Neuronal stem cell (in vitro differentiated cells): ENCODE measurements around the gene CETP.

Experiments used
- DNase-seq: peaks from one replicate; pipeline ENCODE4 v3.0.0-alpha.2; 2013; ENCODE audit warnings: low spot score
- H2AFZ ChIP-seq: one replicate; pipeline ENCODE4 v1.6.1; 2013; ENCODE audit warnings: mild to moderate bottlenecking, low read length, inconsistent platforms
- H2AK5ac ChIP-seq: 2 replicates; pipeline ENCODE4 v1.6.1; 2013; ENCODE audit warnings: low read depth, mild to moderate bottlenecking, inconsistent platforms, low read length, moderate library complexity, mixed read lengths
- H2BK120ac ChIP-seq: 2 replicates; pipeline ENCODE4 v1.6.1; 2013; ENCODE audit warnings: low read depth, mild to moderate bottlenecking, inconsistent platforms, low read length, moderate library complexity, mixed read lengths
- H2BK12ac ChIP-seq: one replicate; pipeline ENCODE4 v1.6.1; 2013; ENCODE audit warnings: low read length, inconsistent platforms
- H2BK15ac ChIP-seq: 2 replicates; pipeline ENCODE4 v1.6.1; 2013; ENCODE audit warnings: mild to moderate bottlenecking, low read length, inconsistent platforms, mixed read lengths
- H2BK5ac ChIP-seq: one replicate; pipeline ENCODE4 v1.6.1; 2013; ENCODE audit warnings: inconsistent platforms, mild to moderate bottlenecking, low read length, moderate library complexity
- H3K14ac ChIP-seq: one replicate; pipeline ENCODE4 v1.6.1; 2013; ENCODE audit warnings: low read length, inconsistent platforms
- H3K18ac ChIP-seq: 2 replicates; pipeline ENCODE4 v1.6.1; 2013; ENCODE audit warnings: low read length, inconsistent platforms
- H3K23ac ChIP-seq: 2 replicates; pipeline ENCODE4 v1.6.1; 2013; ENCODE audit warnings: low read depth, mild to moderate bottlenecking, mixed read lengths, low read length, inconsistent platforms; ENCODE audit not compliant: poor library complexity
- H3K27ac ChIP-seq: replicated peaks from 3 replicates; pipeline ENCODE4 v1.5.1; 2013; ENCODE audit warnings: low read length, inconsistent platforms
- H3K27me3 ChIP-seq, 3 experiments: 2 replicates each; pipeline ENCODE4 v1.6.1; 2013; ENCODE audit warnings: low read length in 3 of 3, mild to moderate bottlenecking in 2 of 3, inconsistent platforms in 1 of 3, low read depth in 1 of 3, mixed read lengths in 1 of 3, moderate library complexity in 1 of 3; ENCODE audit not compliant: control insufficient read depth in 3 of 3, insufficient read depth in 3 of 3
- H3K36me3 ChIP-seq, 2 donors: replicated peaks in 1 of 2; 2 replicates each; pipeline ENCODE4 v1.6.1; 2013; ENCODE audit warnings: low read length in 2 of 2; ENCODE audit not compliant: control insufficient read depth in 2 of 2, insufficient read depth in 2 of 2
- H3K4ac ChIP-seq: 2 replicates; pipeline ENCODE4 v1.6.1; 2013; ENCODE audit warnings: inconsistent platforms, mild to moderate bottlenecking, low read length, moderate library complexity
- H3K4me1 ChIP-seq, 2 donors: 1 replicate in 1 of 2; 2 replicates in 1 of 2; pipeline ENCODE4 v1.6.1; 2013; ENCODE audit warnings: low read length in 2 of 2, low read depth in 1 of 2; ENCODE audit not compliant: control insufficient read depth in 2 of 2, insufficient read depth in 1 of 2
- H3K4me2 ChIP-seq: one replicate; pipeline ENCODE4 v1.6.1; 2013; ENCODE audit warnings: mild to moderate bottlenecking, low read length, inconsistent platforms; ENCODE audit not compliant: insufficient read depth, poor library complexity, severe bottlenecking
- H3K4me3 ChIP-seq, 2 donors: 2 replicates each; pipeline ENCODE4 v1.5.1; 2013; ENCODE audit warnings: low read length in 2 of 2, mild to moderate bottlenecking in 2 of 2, inconsistent platforms in 1 of 2, moderate library complexity in 1 of 2
- H3K79me1 ChIP-seq: one replicate; pipeline ENCODE4 v1.6.1; 2013; ENCODE audit warnings: low read depth, mild to moderate bottlenecking, inconsistent platforms, low read length, moderate library complexity
- H3K9ac ChIP-seq: one replicate; pipeline ENCODE4 v1.6.1; 2013; ENCODE audit warnings: mild to moderate bottlenecking, low read depth, low read length, inconsistent platforms; ENCODE audit not compliant: poor library complexity
- H3K9me3 ChIP-seq, 2 donors: replicated peaks in 1 of 2; 2 replicates each; pipeline versions ENCODE3 to v1.6.1; 2013; ENCODE audit warnings: low read length in 2 of 2, mild to moderate bottlenecking in 2 of 2, inconsistent platforms in 1 of 2, low read depth in 1 of 2, mixed read lengths in 1 of 2, moderate library complexity in 1 of 2; ENCODE audit not compliant: control insufficient read depth in 2 of 2, insufficient read depth in 1 of 2
- H4K8ac ChIP-seq: one replicate; pipeline ENCODE4 v1.6.1; 2013; ENCODE audit warnings: low read depth, mild to moderate bottlenecking, inconsistent platforms, low read length, moderate library complexity
- H4K91ac ChIP-seq: one replicate; pipeline ENCODE4 v1.6.1; 2013; ENCODE audit warnings: low read length, low read depth, mild to moderate bottlenecking, inconsistent platforms; ENCODE audit not compliant: poor library complexity
- WGBS, 2 donors: extraction: QIAGEN DNeasy Blood & Tissue Kit; methylation state at CpG; one replicate each; pipeline ENCODE4 v1.1.7; 2013; ENCODE audit warnings: missing lambda C conversion rate in 2 of 2, mixed read lengths in 1 of 2; ENCODE audit not compliant: insufficient read length in 2 of 2, insufficient replicate concordance in 1 of 2; ENCODE audit errors: extremely low coverage in 2 of 2; 5-methylcytosine and 5-hydroxymethylcytosine counted together

The CETP gene

GRCh38 chr16:57016301-57016700 lies 54.6 kb downstream of the CETP start:
- Histone ChIP-seq H3K23ac (no peak overlapping the region), H2AK5ac (no peak overlapping the region), H3K27me3 (peaks cover 0 to 3% (median 0%) of the 10 kb centered on the region in 3 experiments), H2BK15ac (no peak overlapping the region), H2BK12ac (no peak overlapping the region), H3K27ac (no peak overlapping the region), H3K4me2 (no peak overlapping the region), H4K91ac (no peak overlapping the region), H3K9me3 (no peaks in the 10 kb centered on the region), H3K18ac (no peak overlapping the region), H2BK120ac (no peak overlapping the region), H2AFZ (no peak overlapping the region), H4K8ac (no peak overlapping the region), H3K9ac (no peak overlapping the region), H3K4ac (no peak overlapping the region), H2BK5ac (no peak overlapping the region), H3K4me3 (no peak overlapping the region), H3K36me3 (no peaks in the 10 kb centered on the region), H3K4me1 (no peaks in the 10 kb centered on the region), H3K14ac (no peak overlapping the region), H3K79me1 (no peaks in the 10 kb centered on the region)
- no peak for DNase-seq
- WGBS, 2 donors: no CpG with 5 or more reads among the region's 6 CpGs

GRCh38 chr16:57016831-57017230 lies 55.1 kb downstream of the CETP start:
- no CpG with 5 or more reads among the region's 6 CpGs for WGBS, 2 donors
- Histone ChIP-seq H3K4me1 (no peaks in the 10 kb centered on the region), H2BK120ac (no peak overlapping the region), H3K36me3 (no peaks in the 10 kb centered on the region), H3K79me1 (no peaks in the 10 kb centered on the region), H3K9ac (no peak overlapping the region), H3K4ac (no peak overlapping the region), H3K18ac (no peak overlapping the region), H3K4me3 (no peak overlapping the region), H3K4me2 (no peak overlapping the region), H3K27me3 (peaks cover 0 to 4% (median 0%) of the 10 kb centered on the region in 3 experiments), H2BK5ac (no peak overlapping the region), H3K23ac (no peak overlapping the region), H2AFZ (no peak overlapping the region), H2BK12ac (no peak overlapping the region), H3K27ac (no peak overlapping the region), H3K9me3 (no peaks in the 10 kb centered on the region), H3K14ac (no peak overlapping the region), H2BK15ac (no peak overlapping the region), H2AK5ac (no peak overlapping the region), H4K8ac (no peak overlapping the region), H4K91ac (no peak overlapping the region)
- no peak for DNase-seq

- Histone ChIP-seq H2AK5ac (no peak overlapping the region), H3K79me1 (no peaks in the 10 kb centered on the region), H4K8ac (no peak overlapping the region), H3K27ac (no peak overlapping the region), H4K91ac (no peak overlapping the region), H3K9ac (no peak overlapping the region), H3K18ac (no peak overlapping the region), H3K4ac (no peak overlapping the region), H3K4me2 (no peak overlapping the region), H3K9me3 (no peaks in the 10 kb centered on the region), H2BK5ac (no peak overlapping the region), H2BK12ac (no peak overlapping the region), H3K4me1 (no peaks in the 10 kb centered on the region), H3K14ac (no peak overlapping the region), H3K27me3 (peaks cover 0 to 8% (median 0%) of the 10 kb centered on the region in 3 experiments), H3K4me3 (no peak overlapping the region), H3K36me3 (no peaks in the 10 kb centered on the region), H3K23ac (no peak overlapping the region), H2BK15ac (no peak overlapping the region), H2AFZ (no peak overlapping the region), H2BK120ac (no peak overlapping the region)
- no peak for DNase-seq
- no CpG with 5 or more reads among the region's 1 CpG for WGBS, 2 donors
Measured at GRCh38 chr16:57017251-57017650, 55.5 kb downstream of the CETP start.

GRCh38 chr16:57019746-57020145 lies 58.0 kb downstream of the CETP start:
- no peak overlapping the region for H3K4me2 ChIP-seq
- DNase-seq: no peak
- no CpG with 5 or more reads among the region's 2 CpGs for WGBS, 2 donors
- H2BK15ac ChIP-seq: no peak overlapping the region
- H3K79me1 ChIP-seq: no peaks in the 10 kb centered on the region
- no peak overlapping the region for H2AK5ac ChIP-seq
- H3K9me3 ChIP-seq: no peaks in the 10 kb centered on the region
- peaks cover 0 to 22% (median 0%) of the 10 kb centered on the region in 3 experiments for H3K27me3 ChIP-seq
- H3K4ac ChIP-seq: no peak overlapping the region
- no peaks in the 10 kb centered on the region for H3K4me1 ChIP-seq
- no peak overlapping the region for H2BK5ac ChIP-seq
- H2AFZ ChIP-seq: no peak overlapping the region
- no peak overlapping the region for H3K18ac ChIP-seq
- H3K9ac ChIP-seq: no peak overlapping the region
- no peak overlapping the region for H3K14ac ChIP-seq
- H4K91ac ChIP-seq: no peak overlapping the region
- no peaks in the 10 kb centered on the region for H3K36me3 ChIP-seq
- H2BK12ac ChIP-seq: no peak overlapping the region
- no peak overlapping the region for H3K4me3 ChIP-seq
- no peak overlapping the region for H2BK120ac ChIP-seq
- H3K23ac ChIP-seq: no peak overlapping the region
- no peak overlapping the region for H4K8ac ChIP-seq
- no peak overlapping the region for H3K27ac ChIP-seq
